ENCODE measurements around the gene NFIX. TPM values are rescaled to one million over a fixed set of nuclear protein-coding genes. Genes with fewer than 3 reads are reported as not detected.

NFIX gene
- total and polyA plus RNA-seq, 2 of the 13 experiments (the other 11 are each of a cell fraction or from before 2014, with no cell fraction given), result 3.4 to 5.4 TPM

GRCh38 chr19:13031917-13032623 lies 36.8 kb downstream of the NFIX start (continued):
- TF ChIP-seq ZNF710 (CRISPR knock-in tag; IDR thresholded peaks at IDR 0.05; ENCODE audit: borderline replicate concordance), result peak; percentile 25; the same call in 1 of the 2 replicates
- TF ChIP-seq ZNF333 (CRISPR knock-in tag; IDR thresholded peaks at IDR 0.05; ENCODE audit: borderline replicate concordance), result no peak
- no peak for TF ChIP-seq CREB3 (CRISPR knock-in tag; IDR thresholded peaks at IDR 0.05)
- TF ChIP-seq MEF2D (CRISPR knock-in tag; IDR thresholded peaks at IDR 0.05), result no peak
- TF ChIP-seq PLSCR1 (CRISPR knock-in tag; IDR thresholded peaks at IDR 0.05; ENCODE audit: borderline replicate concordance), result no peak
- 0 out of 2 replicates have a peak, but pooled peaks have one; percentile 22 for TF ChIP-seq TFE3 (CRISPR knock-in tag; IDR thresholded peaks at IDR 0.05)
- peak; percentile 75 for TF ChIP-seq GATAD2A (CRISPR knock-in tag; IDR thresholded peaks at IDR 0.05)
- TF ChIP-seq NCOR1 (IDR thresholded peaks at IDR 0.05; ENCODE audit: borderline replicate concordance, low read length), result peak; percentile 53; the same call in 1 of the 2 replicates
- peak; percentile 54; the same call in 1 of the 2 replicates for TF ChIP-seq PPARG (CRISPR knock-in tag; conservative IDR thresholded peaks at IDR 0.05)
- 0 out of 2 replicates have a peak, but pooled peaks have one; percentile 22 for TF ChIP-seq ZBTB25 (CRISPR knock-in tag; IDR thresholded peaks at IDR 0.05)
- TF ChIP-seq, protein P1, sequence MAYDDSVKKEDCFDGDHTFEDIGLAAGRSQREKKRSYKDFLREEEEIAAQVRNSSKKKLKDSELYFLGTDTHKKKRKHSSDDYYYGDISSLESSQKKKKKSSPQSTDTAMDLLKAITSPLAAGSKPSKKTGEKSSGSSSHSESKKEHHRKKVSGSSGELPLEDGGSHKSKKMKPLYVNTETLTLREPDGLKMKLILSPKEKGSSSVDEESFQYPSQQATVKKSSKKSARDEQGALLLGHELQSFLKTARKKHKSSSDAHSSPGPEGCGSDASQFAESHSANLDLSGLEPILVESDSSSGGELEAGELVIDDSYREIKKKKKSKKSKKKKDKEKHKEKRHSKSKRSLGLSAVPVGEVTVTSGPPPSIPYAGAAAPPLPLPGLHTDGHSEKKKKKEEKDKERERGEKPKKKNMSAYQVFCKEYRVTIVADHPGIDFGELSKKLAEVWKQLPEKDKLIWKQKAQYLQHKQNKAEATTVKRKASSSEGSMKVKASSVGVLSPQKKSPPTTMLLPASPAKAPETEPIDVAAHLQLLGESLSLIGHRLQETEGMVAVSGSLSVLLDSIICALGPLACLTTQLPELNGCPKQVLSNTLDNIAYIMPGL (CRISPR knock-in tag; IDR thresholded peaks at IDR 0.05; ENCODE audit: borderline replicate concordance in 1 of 2, low read depth in 1 of 2), result 0 out of 4 replicates have a peak, but pooled peaks of 1 of the 2 experiments have one; percentile 54
- TF ChIP-seq, protein P2, sequence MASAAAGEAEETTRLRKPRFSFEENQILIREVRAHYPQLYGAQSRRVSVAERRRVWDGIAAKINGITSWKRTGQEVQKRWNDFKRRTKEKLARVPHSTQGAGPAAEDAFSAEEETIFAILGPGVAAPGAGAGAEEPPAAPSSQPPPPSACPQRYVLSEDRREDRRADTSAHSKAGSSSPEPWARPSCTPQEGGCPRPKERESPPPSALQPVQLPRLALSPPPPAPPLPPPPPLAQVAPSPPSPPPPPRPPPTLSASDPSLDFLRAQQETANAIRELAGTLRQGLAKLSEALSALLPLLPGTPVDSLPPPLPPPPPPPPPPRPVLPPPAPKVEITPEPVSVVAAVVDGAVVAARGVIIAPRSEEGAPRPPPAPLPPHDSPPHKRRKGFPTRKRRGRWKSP (CRISPR knock-in tag; IDR thresholded peaks at IDR 0.05), result no peak
- peak; percentile 48; the same call in 1 of the 2 replicates for TF ChIP-seq BHLHE40 (IDR thresholded peaks at IDR 0.05; ENCODE audit: low read length)
- TF ChIP-seq ZNF18 (CRISPR knock-in tag; IDR thresholded peaks at IDR 0.05; ENCODE audit: insufficient replicate concordance), result no peak
- TF ChIP-seq NFATC3 (CRISPR knock-in tag; IDR thresholded peaks at IDR 0.05), result no peak
